ENCODE results near the gene ERN1.

DNA sequence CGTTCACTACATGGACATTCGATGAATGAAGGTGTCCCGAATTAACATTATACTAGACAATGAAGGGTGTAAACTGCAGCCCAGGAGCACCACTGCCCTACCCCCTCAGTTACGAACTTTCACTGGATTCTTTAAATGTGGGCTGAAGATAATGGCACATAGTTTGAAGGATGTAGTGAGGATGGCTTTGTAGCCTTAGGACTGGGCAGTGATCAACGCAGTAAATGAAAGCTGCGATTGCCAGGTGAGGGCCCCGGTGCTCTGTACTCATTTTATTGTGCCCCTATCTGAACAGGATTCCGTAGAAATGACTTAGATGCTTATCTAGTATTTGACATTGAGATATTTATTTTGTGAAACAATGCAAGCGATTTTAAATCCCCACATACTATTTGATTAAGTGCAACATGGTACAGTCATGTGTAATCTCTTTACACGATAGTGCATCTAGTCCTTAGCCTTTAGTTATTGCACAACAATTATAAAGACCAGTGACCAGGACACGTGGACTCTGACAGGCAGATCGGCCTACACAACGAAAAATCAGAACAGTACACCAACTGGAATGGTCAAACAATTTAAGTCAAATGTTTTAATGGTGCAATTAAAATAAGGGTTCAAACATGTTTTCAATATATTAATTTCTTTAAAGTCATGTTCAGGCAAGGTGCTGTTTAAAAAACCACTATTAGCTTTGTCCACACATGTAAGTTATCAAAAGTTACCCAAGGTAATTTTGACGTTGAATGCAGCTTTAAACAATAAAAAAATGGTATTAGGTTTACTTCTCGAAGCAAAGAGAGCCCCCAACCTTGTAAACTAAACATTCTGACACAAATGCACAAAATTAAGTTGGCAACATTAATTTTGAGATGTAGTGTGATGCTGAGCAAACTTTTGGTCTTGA, 17.4 kb upstream of the ERN1 start:
- peak; percentile 15 for TF ChIP-seq POLR2A (IDR thresholded peaks at IDR 0.05; ENCODE audit: low read depth, low read length)
- TF ChIP-seq POLR2AphosphoS5 (IDR thresholded peaks at IDR 0.05; ENCODE audit: low read depth, low read length), result peak; percentile 32

Measured in GM12892 (cell line).